Activated CD4-positive, alpha-beta T cell treated with anti-CD3 and anti-CD28 coated beads, Interleukin-2, amount 10 ng/mL, durations not matched to agents 7 days and 5 days (primary cell): ENCODE measurements around the gene KNDC1. TPM values are rescaled to one million over a fixed set of nuclear protein-coding genes. Genes with fewer than 3 reads are reported as not detected.
A peak's percentile ranks its signal among the peaks of the same experiment; 100 is the strongest.

Source experiments
- CTCF ChIA-PET: fragments of 350-600 bp; sonication (Branson Sonifier 250); formaldehyde crosslinking; loops from one replicate; lab custom pipeline; 2021; ENCODE audit warnings: antibody characterized with exemption; lab: Charles Lee
- POLR2A ChIA-PET: fragments of 350-600 bp; sonication (Branson Sonifier 250); formaldehyde crosslinking; loops from one replicate; lab custom pipeline; 2021; ENCODE audit warnings: antibody characterized with exemption; lab: Charles Lee
- DNase-seq: peaks from one replicate; pipeline ENCODE4 v3.0.0-alpha.2; 2020
- H3K27ac Mint-ChIP-seq: one replicate; pipeline ENCODE4 v1.8.0; 2021; ENCODE audit warnings: mild to moderate bottlenecking, moderate library complexity, mixed read lengths
- H3K27me3 Mint-ChIP-seq: one replicate; pipeline ENCODE4 v1.8.0; 2021; ENCODE audit warnings: mixed read lengths
- H3K36me3 Mint-ChIP-seq: one replicate; pipeline ENCODE4 v1.8.0; 2021; ENCODE audit warnings: low read depth, mixed read lengths
- H3K4me1 Mint-ChIP-seq: one replicate; pipeline ENCODE4 v1.8.0; 2021; ENCODE audit warnings: mixed read lengths
- H3K4me3 Mint-ChIP-seq: one replicate; pipeline ENCODE4 v1.8.0; 2021; ENCODE audit warnings: mild to moderate bottlenecking, moderate library complexity, mixed read lengths
- H3K9me3 Mint-ChIP-seq: one replicate; pipeline ENCODE4 v1.8.0; 2021; ENCODE audit warnings: mixed read lengths
- total RNA-seq, 2 experiments: library from RNA; stranded (reverse); gene quantifications; one replicate each; pipeline ENCODE4 v1.2.3, GENCODE V29; 2021

Gene KNDC1
- total RNA-seq, 2 experiments from 2014 or later, result 0.07 to 0.08 TPM

GRCh38 chr10:133211141-133211830 is 51.3 kb downstream of the KNDC1 start:
- H3K4me3 Mint-ChIP-seq, result no peak overlapping the region
- ChIA-PET POLR2A (no interaction called here), CTCF (interaction anchor here (1.3 kb wide), 1 partner anchor 13 kb away, joined by 3 read pairs; no protein-coding TSS in a partner anchor)
- peaks cover 4% of the 10 kb centered on the region for H3K4me1 Mint-ChIP-seq
- no peaks in the 10 kb centered on the region for H3K36me3 Mint-ChIP-seq
- DNase-seq, result no peak
- no peaks in the 10 kb centered on the region for H3K27me3 Mint-ChIP-seq
- no peaks in the 10 kb centered on the region for H3K9me3 Mint-ChIP-seq
- H3K27ac Mint-ChIP-seq, result no peak overlapping the region

- Mint-ChIP-seq H3K27ac (peak overlapping the region; percentile 22), H3K36me3 (no peaks in the 10 kb centered on the region), H3K27me3 (no peaks in the 10 kb centered on the region), H3K4me1 (peaks cover 4% of the 10 kb centered on the region), H3K4me3 (no peak overlapping the region), H3K9me3 (no peaks in the 10 kb centered on the region)
- no peak for DNase-seq
- POLR2A ChIA-PET, result no interaction called here
- CTCF ChIA-PET, result no interaction called here
Observed at GRCh38 chr10:133211959-133212852, 52.2 kb downstream of the KNDC1 start.

GRCh38 chr10:133212853-133213494 is 53.0 kb downstream of the KNDC1 start:
- no peak for DNase-seq
- Mint-ChIP-seq H3K9me3 (no peaks in the 10 kb centered on the region), H3K4me3 (no peak overlapping the region), H3K36me3 (no peaks in the 10 kb centered on the region), H3K27me3 (no peaks in the 10 kb centered on the region), H3K27ac (no peak overlapping the region), H3K4me1 (peaks cover 4% of the 10 kb centered on the region)
- ChIA-PET POLR2A (no interaction called here), CTCF (no interaction called here)

- Mint-ChIP-seq H3K9me3 (no peaks in the 10 kb centered on the region), H3K27ac (no peak overlapping the region), H3K4me3 (no peak overlapping the region), H3K4me1 (peaks cover 4% of the 10 kb centered on the region), H3K36me3 (no peaks in the 10 kb centered on the region), H3K27me3 (no peaks in the 10 kb centered on the region)
- CTCF ChIA-PET, result no interaction called here
- DNase-seq, result no peak
- POLR2A ChIA-PET, result no interaction called here
Observed at GRCh38 chr10:133213641-133214467, 53.8 kb downstream of the KNDC1 start.

GRCh38 chr10:133214468-133215410 is 54.7 kb downstream of the KNDC1 start:
- CTCF ChIA-PET, result no interaction called here
- peaks cover 4% of the 10 kb centered on the region for H3K4me1 Mint-ChIP-seq
- H3K4me3 Mint-ChIP-seq, result no peak overlapping the region
- DNase-seq, result no peak
- POLR2A ChIA-PET, result no interaction called here
- no peaks in the 10 kb centered on the region for H3K9me3 Mint-ChIP-seq
- H3K27me3 Mint-ChIP-seq, result no peaks in the 10 kb centered on the region
- H3K36me3 Mint-ChIP-seq, result no peaks in the 10 kb centered on the region
- H3K27ac Mint-ChIP-seq, result no peak overlapping the region

GRCh38 chr10:133215586-133215985 is 55.6 kb downstream of the KNDC1 start:
- Mint-ChIP-seq H3K27me3 (no peaks in the 10 kb centered on the region), H3K4me3 (no peak overlapping the region), H3K27ac (no peak overlapping the region), H3K4me1 (peaks cover under 1% of the 10 kb centered on the region), H3K9me3 (no peaks in the 10 kb centered on the region), H3K36me3 (no peaks in the 10 kb centered on the region)
- DNase-seq, result no peak
- ChIA-PET CTCF (no interaction called here), POLR2A (no interaction called here)

GRCh38 chr10:133216776-133217175 is 56.8 kb downstream of the KNDC1 start:
- ChIA-PET POLR2A (no interaction called here), CTCF (no interaction called here)
- Mint-ChIP-seq H3K36me3 (no peaks in the 10 kb centered on the region), H3K4me1 (no peaks in the 10 kb centered on the region), H3K4me3 (no peak overlapping the region), H3K9me3 (no peaks in the 10 kb centered on the region), H3K27me3 (peaks cover 4% of the 10 kb centered on the region), H3K27ac (no peak overlapping the region)
- no peak for DNase-seq

- Mint-ChIP-seq H3K9me3 (no peaks in the 10 kb centered on the region), H3K4me3 (no peak overlapping the region), H3K4me1 (no peaks in the 10 kb centered on the region), H3K27ac (no peak overlapping the region), H3K36me3 (no peaks in the 10 kb centered on the region), H3K27me3 (peaks cover 4% of the 10 kb centered on the region)
- CTCF ChIA-PET, result no interaction called here
- POLR2A ChIA-PET, result no interaction called here
- no peak for DNase-seq
Observed at GRCh38 chr10:133217800-133218589, 58.0 kb downstream of the KNDC1 start.

- no peaks in the 10 kb centered on the region for H3K9me3 Mint-ChIP-seq
- H3K4me3 Mint-ChIP-seq, result no peak overlapping the region
- no peak for DNase-seq
- POLR2A ChIA-PET, result no interaction called here
- no peak overlapping the region for H3K27ac Mint-ChIP-seq
- H3K36me3 Mint-ChIP-seq, result no peaks in the 10 kb centered on the region
- no peaks in the 10 kb centered on the region for H3K4me1 Mint-ChIP-seq
- CTCF ChIA-PET, result no interaction called here
- H3K27me3 Mint-ChIP-seq, result peaks cover 4% of the 10 kb centered on the region
Observed at GRCh38 chr10:133218891-133219290, 58.9 kb downstream of the KNDC1 start.

- ChIA-PET CTCF (no interaction called here), POLR2A (no interaction called here)
- Mint-ChIP-seq H3K4me3 (no peak overlapping the region), H3K27me3 (peaks cover 4% of the 10 kb centered on the region), H3K36me3 (no peaks in the 10 kb centered on the region), H3K4me1 (peaks cover 3% of the 10 kb centered on the region), H3K27ac (no peak overlapping the region), H3K9me3 (no peaks in the 10 kb centered on the region)
- DNase-seq, result no peak
Observed at GRCh38 chr10:133219782-133220181, 59.8 kb downstream of the KNDC1 start.

GRCh38 chr10:133221331-133221730 is 61.3 kb downstream of the KNDC1 start:
- no peaks in the 10 kb centered on the region for H3K9me3 Mint-ChIP-seq
- no peak overlapping the region for H3K27ac Mint-ChIP-seq
- no peak overlapping the region for H3K4me3 Mint-ChIP-seq
- peaks cover 4% of the 10 kb centered on the region for H3K27me3 Mint-ChIP-seq
- no peak for DNase-seq
- ChIA-PET POLR2A (no interaction called here), CTCF (no interaction called here)
- no peaks in the 10 kb centered on the region for H3K36me3 Mint-ChIP-seq
- peaks cover 16% of the 10 kb centered on the region for H3K4me1 Mint-ChIP-seq
